GM12874 (cell line): ENCODE results near the gene PCBP4.

Experiments
- TF ChIP-seq, protein P1 (sequence below): IDR thresholded peaks from 2 replicates; pipeline ENCODE4 v1.5.1; 2011; ENCODE audit warnings: low read depth, mild to moderate bottlenecking, control low read depth, low read length, moderate library complexity; ENCODE audit not compliant: insufficient read depth

PCBP4 gene

DNA sequence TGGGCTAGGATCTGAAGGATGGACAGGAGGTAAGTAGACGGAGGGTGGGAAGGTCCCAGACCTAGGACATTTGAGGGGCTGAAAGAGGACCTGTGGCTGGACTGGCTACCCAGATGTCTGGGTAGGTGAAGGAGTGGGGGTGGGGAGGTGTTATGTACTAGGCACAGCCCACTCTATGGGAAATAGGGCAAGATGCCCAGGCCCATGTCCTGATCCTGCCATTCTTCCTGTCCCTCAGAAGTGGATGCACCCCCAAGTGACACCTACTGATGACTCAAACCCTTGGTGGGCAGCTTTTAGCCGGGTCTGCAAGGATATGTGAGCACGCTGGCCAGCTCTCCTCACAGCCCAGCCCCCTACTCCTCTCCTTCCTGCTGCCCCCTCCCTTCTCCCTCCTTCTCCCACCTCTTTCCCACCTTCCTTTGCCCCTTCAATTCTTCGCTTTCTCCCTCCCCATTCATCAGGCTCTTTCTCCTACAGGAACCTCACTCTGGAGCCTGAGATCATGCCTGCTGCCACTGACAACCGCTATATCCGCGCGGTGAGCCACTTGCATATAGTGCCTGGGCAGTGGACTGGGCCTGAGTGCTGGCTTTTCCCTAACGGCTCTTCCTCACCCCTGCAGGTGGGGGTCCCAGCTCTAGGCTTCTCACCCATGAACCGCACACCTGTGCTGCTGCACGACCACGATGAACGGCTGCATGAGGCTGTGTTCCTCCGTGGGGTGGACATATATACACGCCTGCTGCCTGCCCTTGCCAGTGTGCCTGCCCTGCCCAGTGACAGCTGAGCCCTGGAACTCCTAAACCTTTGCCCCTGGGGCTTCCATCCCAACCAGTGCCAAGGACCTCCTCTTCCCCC lies 21.3 kb upstream of the PCBP4 start:
- TF ChIP-seq, protein P1, sequence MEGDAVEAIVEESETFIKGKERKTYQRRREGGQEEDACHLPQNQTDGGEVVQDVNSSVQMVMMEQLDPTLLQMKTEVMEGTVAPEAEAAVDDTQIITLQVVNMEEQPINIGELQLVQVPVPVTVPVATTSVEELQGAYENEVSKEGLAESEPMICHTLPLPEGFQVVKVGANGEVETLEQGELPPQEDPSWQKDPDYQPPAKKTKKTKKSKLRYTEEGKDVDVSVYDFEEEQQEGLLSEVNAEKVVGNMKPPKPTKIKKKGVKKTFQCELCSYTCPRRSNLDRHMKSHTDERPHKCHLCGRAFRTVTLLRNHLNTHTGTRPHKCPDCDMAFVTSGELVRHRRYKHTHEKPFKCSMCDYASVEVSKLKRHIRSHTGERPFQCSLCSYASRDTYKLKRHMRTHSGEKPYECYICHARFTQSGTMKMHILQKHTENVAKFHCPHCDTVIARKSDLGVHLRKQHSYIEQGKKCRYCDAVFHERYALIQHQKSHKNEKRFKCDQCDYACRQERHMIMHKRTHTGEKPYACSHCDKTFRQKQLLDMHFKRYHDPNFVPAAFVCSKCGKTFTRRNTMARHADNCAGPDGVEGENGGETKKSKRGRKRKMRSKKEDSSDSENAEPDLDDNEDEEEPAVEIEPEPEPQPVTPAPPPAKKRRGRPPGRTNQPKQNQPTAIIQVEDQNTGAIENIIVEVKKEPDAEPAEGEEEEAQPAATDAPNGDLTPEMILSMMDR, result no peak

DNA sequence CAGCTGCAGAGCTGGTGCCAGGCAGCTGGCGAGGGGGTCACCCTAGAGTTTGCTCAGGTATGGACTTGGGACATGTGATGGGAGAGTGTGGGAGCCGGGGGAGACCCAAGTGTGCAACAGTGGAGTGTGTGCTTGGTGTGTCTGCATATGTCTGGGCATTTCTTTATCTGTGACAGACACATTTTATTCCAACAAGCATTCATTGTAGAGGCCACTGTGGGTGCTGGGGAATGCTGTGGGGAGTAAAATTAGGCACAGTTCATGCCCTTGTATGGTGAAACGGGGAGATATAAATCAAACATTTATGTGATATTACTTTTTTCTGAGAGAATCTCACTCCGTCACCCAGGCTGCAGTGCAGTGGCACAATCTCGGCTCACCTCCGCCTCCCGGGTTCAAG lies 20.3 kb upstream of the PCBP4 start:
- TF ChIP-seq, protein P1, result no peak

DNA sequence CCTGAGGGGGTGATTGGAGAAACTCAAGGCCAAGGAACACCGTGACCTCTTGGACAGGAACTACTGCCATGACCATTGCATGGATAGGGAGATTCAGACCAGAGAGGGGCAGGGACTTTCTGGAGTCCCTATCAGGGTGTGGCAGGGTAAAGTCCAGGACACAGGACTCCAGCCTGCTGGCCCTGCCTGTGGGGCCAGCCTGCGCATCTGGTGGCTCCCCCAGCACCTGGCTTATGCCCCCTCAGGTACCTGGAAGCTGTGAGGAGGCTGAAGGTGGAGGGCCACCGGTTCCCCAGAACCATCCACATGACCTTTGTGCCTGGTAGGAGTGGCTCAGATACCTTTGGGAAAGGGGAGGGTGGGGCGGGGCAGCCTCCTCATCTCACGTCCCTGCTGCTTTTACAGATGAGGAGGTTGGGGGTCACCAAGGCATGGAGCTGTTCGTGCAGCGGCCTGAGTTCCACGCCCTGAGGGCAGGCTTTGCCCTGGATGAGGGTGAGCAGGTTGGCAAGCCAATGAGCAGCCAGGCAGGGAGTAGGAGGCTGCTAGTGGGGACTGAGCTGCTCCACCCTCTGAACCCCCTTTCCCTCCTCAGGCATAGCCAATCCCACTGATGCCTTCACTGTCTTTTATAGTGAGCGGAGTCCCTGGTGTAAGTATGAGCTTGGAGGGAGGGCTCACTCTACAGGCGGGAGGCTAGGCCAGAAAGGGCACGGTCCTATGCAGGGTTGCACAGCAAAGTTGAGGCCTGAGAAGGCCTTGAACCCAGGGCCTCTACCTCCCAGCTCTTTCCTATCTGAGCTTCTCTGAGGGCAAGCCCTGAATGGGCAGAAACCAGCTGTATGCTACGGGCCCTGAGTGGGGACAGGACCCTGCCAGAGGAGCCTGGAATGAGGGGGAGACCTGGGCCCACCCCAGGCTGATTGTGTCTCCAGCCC lies 19.0 kb upstream of the PCBP4 start:
- TF ChIP-seq, protein P1, result no peak

DNA sequence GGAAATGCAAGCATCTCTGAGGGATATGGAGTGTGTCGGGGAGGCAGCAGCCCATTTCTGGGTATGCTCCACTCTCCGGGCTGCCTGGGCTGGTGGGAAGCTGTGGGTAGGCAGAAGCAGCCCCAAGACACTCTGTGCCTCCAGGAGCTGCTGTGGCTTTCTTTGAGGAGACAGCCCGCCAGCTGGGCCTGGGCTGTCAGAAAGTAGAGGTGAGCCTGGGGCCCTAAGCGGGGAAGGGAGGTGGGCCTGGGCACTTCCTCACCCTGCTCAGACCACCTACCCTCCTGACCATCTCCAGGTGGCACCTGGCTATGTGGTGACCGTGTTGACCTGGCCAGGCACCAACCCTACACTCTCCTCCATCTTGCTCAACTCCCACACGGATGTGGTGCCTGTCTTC lies 17.8 kb upstream of the PCBP4 start:
- TF ChIP-seq, protein P1, result no peak

DNA sequence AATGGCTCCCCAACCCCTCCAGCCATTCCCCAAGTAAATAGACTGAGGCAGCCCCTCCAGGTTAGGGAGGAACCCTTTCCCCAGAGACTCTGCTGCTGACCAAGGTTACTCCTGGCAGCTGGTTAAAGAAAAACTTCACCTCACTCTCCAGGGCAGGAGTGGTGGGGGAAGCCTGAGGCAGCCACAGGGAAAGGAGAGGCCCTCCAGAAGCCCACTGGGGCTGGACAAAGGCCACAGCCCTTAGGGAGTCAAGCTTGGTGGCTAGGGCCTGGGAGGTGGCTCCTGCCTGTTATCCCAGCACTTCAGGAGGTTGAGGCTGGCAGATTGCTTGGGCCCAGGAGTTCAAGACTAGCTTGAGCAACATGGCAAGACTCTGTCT lies 17.0 kb upstream of the PCBP4 start:
- TF ChIP-seq, protein P1, result no peak

DNA sequence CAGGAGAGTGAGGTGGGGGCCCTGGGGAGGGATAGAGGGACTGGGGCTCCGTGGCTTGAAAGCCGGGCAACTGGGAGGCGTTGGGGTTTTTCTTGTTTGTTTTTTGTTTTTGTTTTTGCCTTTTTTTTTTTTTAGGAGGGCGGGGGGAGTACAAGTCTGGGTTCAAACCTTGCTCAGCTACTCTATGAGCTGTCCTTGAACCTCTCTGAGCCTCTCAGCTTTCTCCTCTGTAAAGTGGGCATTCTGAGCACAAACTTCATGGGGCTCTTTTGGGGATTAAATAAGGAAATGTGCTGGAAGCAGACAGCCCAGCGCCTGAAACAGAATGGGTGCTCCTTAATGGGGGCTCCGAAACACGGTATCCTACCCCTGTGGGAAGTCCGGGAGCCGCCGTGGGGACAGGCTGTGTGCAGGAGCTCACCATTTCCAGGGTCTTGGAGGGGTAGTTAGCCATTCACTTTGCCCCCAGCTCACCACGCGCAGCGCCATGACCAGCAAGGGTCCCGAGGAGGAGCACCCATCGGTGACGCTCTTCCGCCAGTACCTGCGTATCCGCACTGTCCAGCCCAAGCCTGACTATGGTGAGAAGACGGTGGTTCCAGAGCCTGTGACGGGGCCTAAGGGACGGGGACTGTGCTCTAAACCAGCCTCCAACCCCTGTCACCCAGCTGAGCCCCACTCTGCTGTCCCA lies 16.5 kb upstream of the PCBP4 start:
- TF ChIP-seq, protein P1, result no peak
